Smooth muscle cell of the brain vasculature (primary cell): ENCODE measurements around the gene ELK3.
"Not testable (repeated sequence)": the region's sequence is repeated elsewhere in the genome, so short reads cannot be mapped to it uniquely, and the experiment has no call there.

ENCODE experiments used
- DNase-seq: peaks from one replicate; pipeline ENCODE4 v3.0.0-alpha.2; 2012; ENCODE audit warnings: low read depth, low spot score

The ELK3 gene

GRCh38 chr12:96303653-96304052 is 109.5 kb downstream of the ELK3 start:
- peak; percentile 56 for DNase-seq

GRCh38 chr12:96305665-96306064 is 111.5 kb downstream of the ELK3 start:
- no peak for DNase-seq

DNA sequence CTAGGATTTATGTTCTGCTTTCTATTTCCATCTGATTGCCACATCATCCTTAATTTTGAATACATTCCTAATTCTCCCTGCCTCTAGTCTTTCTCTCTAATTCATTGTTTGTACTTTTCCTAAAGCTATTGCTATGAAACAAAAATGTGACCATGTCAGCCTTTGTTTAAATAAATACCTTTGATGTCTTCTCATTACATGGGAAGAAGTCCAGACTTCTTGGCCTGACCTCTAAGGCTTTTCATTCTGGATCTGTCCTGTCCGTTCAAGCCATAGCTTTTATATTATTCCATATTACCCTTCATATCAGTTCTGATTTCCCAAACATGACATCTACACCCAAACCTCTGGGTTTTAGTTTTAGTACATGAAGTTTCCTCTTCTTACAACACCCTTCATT is 114.7 kb downstream of the ELK3 start:
- no peak for DNase-seq

GRCh38 chr12:96310067-96310466 is 115.9 kb downstream of the ELK3 start:
- DNase-seq = no peak

GRCh38 chr12:96311191-96311590 is 117.0 kb downstream of the ELK3 start:
- no peak for DNase-seq

DNA sequence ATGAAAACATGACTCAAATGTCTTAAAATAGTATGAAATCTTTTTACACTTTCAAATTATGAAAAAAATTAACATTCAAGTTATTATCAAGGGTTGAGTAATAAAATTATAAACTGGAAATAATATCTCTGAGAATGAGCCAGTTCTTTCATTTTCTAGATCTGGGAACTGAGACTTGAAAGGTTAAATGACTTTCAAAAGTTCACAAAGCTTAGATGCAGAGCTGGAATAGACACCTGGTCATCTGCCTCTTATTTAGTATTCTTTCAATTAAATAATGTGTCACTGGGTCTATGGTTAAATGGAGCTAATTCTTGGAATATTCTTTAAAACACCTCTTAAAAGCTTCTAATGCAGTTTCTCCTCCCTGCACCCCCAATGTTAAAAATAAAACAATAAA is 119.4 kb downstream of the ELK3 start:
- DNase-seq = no peak

DNA sequence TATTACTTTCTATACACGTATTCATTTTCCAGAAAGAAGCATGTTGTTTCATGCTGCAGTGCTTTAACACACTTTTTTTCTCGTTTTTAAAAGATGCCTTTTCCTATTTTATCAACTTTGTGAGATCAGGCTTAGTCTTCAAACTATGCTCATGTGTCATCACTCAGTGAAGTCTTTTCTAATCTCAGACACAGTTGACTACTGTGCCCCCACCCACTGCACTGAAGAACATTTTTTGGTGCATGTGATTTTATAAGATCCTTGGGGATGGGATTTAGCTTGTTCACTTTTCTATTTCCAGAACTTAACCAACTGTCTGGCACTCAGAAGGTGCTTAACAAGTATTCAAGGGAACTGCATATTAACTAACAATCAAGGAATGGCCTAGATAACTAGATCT is 120.5 kb downstream of the ELK3 start:
- no peak for DNase-seq

DNA sequence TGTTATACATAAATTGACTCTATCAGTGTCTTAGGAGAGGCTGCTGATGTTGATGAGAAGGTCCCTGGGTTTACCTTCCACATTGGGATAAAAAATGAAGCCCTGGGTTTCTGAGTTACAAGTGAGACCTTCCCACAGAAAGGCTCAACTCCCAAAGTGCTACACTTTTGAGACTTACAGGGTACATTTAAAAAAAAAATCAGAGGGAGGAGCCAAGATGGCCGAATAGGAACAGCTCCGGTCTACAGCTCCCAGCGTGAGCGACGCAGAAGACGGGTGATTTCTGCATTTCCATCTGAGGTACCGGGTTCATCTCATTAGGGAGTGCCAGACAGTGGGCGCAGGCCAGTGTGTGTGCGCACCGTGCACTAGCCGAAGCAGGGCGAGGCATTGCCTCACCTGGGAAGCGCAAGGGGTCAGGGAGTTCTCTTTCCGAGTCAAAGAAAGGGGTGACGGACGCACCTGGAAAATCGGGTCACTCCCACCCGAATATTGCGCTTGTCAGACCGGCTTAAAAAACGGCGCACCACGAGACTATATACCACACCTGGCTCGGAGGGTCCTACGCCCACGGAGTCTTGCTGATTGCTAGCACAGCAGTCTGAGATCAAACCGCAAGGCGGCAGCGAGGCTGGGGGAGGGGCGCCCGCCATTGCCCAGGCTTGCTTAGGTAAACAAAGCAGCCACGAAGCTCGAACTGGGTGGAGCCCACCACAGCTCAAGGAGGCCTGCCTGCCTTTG is 121.7 kb downstream of the ELK3 start:
- DNase-seq = not testable (repeated sequence)

DNA sequence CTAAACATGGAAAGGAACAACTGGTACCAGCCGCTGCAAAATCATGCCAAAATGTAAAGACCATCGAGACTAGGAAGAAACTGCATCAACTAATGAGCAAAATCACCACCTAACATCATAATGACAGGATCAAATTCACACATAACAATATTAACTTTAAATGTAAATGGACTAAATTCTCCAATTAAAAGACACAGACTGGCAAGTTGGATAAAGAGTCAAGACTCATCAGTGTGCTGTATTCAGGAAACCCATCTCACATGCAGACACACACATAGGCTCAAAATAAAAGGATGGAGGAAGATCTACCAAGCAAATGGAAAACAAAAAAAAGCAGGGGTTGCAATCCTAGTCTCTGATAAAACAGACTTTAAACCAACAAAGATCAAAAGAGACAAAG is 123.6 kb downstream of the ELK3 start:
- DNase-seq = not testable (repeated sequence)
